ENCODE measurements around the gene CAMSAP3.
A peak's percentile ranks its signal among the peaks of the same experiment; 100 is the strongest.
"Not testable (repeated sequence)": the region's sequence is repeated elsewhere in the genome, so short reads cannot be mapped to it uniquely, and the experiment has no call there.

CAMSAP3 gene

GRCh38 chr19:7632340-7633203 is 36.9 kb downstream of the CAMSAP3 start:
- DNase-seq: no peak

DNA sequence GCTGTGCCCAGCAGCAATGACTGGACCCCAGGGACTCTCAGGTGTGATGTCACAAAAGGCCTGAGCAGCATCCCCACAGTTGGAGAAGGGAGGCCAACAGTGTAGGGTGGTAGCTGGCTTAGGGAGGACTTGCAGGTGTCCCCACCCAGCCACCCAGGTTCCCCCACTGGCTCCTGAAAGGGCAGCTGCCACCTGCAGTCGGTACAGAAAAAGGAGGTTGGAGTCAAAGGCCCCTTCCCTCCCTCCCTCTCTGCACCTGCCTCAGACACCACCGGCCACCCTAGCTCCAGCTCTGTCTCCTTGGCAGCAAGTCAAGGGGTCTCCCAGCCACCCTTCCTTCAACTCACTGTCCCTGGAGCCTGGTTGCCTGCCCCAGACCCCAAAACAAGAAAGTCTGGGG is 38.0 kb downstream of the CAMSAP3 start, which contains the start of gene PCP2:
PCP2 (minus strand) TSS at position 22 of the 400 bp plus-strand sequence. CDS start 262 bp downstream, outside the sequence.
- no peak for DNase-seq

DNA sequence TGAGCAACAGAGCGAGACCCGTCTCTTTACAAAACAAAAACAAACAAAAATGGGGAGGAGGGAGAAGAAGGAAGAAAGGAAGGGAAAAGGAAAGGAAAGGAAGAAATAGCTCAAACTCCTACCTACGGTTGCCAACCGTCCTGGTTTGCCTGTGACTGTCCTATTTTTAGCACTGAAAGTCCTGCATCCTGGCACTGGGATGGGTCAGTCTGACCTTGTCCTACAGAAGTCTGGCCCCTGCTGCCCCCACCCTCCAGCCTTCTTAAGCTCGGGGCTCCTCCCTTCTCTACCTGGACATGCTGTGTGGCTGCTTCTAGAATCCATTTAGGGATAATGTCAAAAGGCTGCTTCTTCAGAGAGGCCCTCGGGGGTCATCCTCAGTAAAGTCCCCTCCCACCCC is 40.0 kb downstream of the CAMSAP3 start:
- no peak for DNase-seq

DNA sequence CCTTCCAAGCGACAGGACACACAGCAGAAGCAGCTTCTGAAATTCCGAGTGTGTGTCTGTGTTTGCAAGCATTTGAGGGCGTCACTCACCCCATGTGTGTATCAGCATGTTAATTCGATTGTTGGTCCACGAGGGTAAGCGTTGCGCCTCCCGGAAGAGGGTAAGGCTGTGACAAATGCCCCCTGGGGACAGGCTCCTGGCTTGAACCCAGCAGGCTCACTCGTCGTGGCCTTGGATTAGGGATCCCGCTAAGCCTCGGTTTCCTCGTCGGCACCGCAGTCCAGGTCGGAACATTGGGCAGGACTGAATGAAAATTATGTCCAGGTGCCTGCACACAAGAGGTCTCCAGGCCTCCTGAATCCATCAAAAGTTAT is 40.6 kb downstream of the CAMSAP3 start:
- no peak for DNase-seq

DNA sequence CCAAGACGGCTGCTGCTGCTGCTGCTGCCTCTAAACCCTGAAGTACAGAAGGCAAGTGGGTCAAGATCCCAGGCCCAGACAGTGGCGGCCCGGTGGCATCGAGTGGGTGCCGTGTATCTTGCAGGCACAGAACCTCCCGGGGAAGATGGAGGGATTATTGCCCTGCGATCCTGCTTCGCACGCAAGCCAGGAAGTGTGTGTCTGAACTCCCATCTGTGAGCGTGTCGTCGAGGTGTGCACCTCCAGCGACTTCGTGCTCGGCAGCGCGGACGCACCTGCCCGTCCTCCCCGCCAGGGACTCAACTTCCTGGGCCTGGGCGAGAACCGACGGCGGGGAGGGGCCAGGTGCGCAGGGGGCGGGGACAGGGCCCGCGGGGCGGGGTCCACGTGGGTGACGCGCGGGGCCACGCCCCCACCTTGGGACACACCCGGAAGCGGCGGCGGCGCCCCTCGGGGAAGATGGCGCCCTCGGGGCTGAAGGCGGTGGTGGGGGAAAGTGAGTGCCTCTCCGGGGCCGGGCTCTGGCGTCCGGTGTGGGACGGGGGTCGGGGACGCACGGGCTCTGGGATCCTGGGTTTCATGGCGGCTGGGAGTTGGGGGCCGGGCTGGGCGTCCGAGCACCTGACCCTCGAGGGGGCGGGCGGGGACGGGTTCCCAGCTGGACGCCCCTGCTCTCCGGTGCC is 41.2 kb downstream of the CAMSAP3 start, which contains the start of gene STXBP2:
STXBP2 (plus strand) TSS at position 420 of the 683 bp plus-strand sequence; CDS start at position 460, 40 bp downstream.
- DNase-seq: peak; percentile 14

DNA sequence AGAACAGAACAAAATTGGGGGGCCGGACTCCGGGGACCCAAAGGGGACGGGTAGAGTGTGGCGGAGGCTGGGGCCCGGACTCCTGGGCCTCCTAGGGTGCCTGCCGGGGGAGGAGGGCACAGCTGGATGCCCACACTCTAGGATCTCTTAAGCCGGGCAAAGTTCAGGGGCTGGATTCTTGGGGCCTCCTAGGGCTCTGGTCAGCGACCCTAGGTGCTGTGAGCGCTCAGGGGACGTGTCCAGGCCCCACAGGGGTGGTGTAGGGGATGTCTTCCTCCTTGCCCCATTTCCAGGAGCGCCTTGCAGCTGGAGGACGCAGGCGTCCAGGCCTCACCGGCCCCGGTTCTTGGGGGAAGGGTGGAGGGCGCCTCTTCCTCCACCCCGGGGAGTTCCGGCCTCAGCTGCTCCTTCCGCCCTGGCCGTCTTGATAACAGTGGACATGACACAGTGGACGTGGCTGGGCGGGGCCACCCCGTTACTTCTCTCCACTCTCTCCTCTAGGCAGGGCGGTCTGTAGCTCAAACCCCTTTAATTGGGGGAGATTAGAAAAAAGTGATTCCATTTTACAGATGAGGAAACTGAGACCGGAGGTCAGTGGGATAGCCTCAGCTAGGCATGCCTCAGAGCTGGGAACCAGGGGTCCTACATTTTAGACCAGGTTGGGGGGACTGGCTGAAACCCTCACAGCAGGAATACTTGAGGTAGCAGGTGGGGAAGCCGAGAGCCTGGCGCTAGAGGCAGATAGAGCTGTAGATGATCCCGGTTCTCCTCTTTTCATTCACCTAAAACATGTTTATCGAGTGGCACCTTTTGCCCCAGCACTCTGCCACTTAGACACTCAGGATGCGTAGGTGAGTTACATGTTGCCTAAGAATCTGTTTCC is 42.0 kb downstream of the CAMSAP3 start:
- no peak for DNase-seq

- no peak for DNase-seq
Measured at GRCh38 chr19:7638802-7639465, 43.3 kb downstream of the CAMSAP3 start.

- DNase-seq: no peak
Measured at GRCh38 chr19:7639863-7640348, 44.2 kb downstream of the CAMSAP3 start.

DNA sequence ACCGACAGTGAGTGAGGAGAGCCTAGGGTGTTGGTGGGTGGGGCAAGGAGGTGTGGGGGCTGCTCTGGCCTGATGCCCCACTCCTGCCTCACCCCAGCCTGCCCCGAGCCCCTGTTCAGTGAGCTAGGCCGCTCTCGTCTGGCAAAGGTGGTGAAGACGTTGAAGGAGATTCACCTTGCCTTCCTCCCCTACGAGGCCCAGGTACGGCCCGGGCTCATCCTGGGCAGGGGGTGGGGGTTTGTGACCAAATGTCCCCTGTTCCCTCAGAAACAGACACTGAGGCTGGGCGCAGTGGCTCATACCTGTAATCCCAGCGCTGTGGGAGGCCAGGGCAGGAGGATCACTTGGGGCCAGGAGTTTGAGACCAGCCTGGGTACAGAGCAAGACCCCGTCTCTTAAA is 45.1 kb downstream of the CAMSAP3 start:
- no peak for DNase-seq

GRCh38 chr19:7641290-7642276 is 45.9 kb downstream of the CAMSAP3 start:
- no peak for DNase-seq

- DNase-seq: no peak
Measured at GRCh38 chr19:7642295-7643030, 46.8 kb downstream of the CAMSAP3 start.

DNA sequence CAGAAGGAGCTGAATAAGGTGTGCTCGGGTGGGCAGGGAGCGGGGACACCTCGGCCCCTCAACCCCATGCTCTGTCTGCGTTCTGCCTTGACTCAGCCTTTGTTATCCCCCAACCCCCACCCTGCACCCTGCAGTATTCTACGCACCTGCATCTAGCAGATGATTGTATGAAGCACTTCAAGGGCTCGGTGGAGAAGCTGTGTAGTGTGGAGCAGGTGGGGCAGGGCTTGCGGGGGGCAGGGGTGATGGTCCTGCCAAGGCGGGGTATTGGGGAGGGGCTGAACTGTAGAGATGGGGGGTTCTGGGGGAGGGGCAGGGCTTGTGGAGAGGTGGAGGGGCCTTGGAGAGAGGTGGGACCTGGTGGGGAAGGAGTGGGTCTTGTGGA is 47.4 kb downstream of the CAMSAP3 start:
- no peak for DNase-seq

DNA sequence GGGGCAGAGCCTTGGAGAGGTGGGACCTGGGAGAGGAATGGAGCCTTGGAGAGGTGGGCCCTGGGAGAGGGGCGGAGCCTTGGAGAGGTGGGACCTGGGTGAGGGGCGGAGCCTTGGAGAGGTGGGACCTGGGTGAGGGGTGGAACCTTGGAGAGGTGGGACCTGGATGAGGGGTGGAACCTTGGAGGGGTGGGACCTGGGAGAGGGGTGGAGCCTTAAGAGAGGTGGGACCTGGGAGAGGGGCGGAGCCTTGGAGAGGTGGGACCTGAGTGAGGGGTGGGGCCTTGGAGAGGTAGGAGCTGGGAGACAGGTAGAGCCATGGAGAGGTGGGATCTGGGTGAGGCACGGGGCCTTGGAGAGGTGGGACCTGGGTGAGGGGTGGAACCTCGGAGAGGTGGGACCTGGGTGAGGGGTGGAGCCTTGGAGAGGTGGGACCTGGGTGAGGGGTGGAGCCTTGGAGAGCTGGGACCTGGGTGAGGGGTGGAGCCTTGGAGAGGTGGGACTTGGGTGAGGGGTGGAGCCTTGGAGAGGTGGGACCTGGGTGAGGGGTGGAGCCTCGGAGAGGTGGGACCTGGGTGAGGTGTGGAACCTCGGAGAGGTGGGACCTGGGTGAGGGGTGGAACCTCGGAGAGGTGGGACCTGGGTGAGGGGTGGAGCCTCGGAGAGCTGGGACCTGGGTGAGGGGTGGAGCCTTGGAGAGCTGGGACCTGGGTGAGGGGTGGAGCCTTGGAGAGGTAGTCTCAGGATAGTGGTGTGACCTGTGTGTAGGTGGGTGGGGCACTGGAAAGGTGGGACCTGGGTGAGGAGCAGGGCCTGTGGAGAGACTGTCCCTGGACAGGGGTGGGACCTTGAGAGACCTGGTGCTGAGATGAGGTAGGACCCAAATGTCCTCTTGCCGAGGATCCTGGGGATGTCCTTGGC is 48.2 kb downstream of the CAMSAP3 start:
- DNase-seq: not testable (repeated sequence)

- DNase-seq: no peak
Measured at GRCh38 chr19:7644550-7644877, 48.9 kb downstream of the CAMSAP3 start.

GRCh38 chr19:7645163-7645562 is 49.5 kb downstream of the CAMSAP3 start:
- no peak for DNase-seq

GRCh38 chr19:7645656-7646425 is 50.2 kb downstream of the CAMSAP3 start:
- no peak for DNase-seq

- DNase-seq: no peak
Measured at GRCh38 chr19:7646426-7646700, 50.7 kb downstream of the CAMSAP3 start.

- no peak for DNase-seq
Measured at GRCh38 chr19:7647156-7647555, 51.5 kb downstream of the CAMSAP3 start.
